Endothelial cell of umbilical vein (primary cell): ENCODE measurements around the gene LEAP2. TPM values are rescaled to one million over a fixed set of nuclear protein-coding genes. Genes with fewer than 3 reads are reported as not detected.

Experiments used
- BruUV-seq: library from RNA; stranded (reverse); fragments of 400-500 nt; replicated peaks from 2 replicates; lab custom pipeline; 2021; lab: Mats Ljungman, UMichigan
- CTCF ChIA-PET: fragments of 300-600, 350-600 bp; sonication (Branson Sonifier 250); formaldehyde crosslinking; loops from one replicate; lab custom pipeline; 2021; ENCODE audit warnings: antibody characterized with exemption, inconsistent platforms; lab: Charles Lee
- POLR2A ChIA-PET: fragments of 300-600, 350-600 bp; sonication (Branson Sonifier 250); formaldehyde crosslinking; loops from one replicate; lab custom pipeline; 2021; ENCODE audit warnings: antibody characterized with exemption, inconsistent platforms; lab: Charles Lee
- DNase-seq: peaks from one replicate; pipeline ENCODE4 v3.0.0-alpha.2; 2011; ENCODE audit warnings: low read depth, low spot score
- FAIRE-seq: peaks from 2 replicates; lab custom pipeline; 2011; peaks lifted over from hg19 to GRCh38; lab: Jason Lieb, UNC
- H2AFZ ChIP-seq: 2 replicates; pipeline ENCODE4 v1.6.0; 2012; ENCODE audit warnings: low read depth, low read length, control low read depth, inconsistent platforms
- H3K27ac ChIP-seq: 2 replicates; pipeline ENCODE4 v1.5.1; 2011; ENCODE audit warnings: low read depth, mild to moderate bottlenecking, control low read depth, low read length, moderate library complexity; ENCODE audit not compliant: insufficient read depth
- H3K27me3 ChIP-seq, 2 experiments: 2 replicates each; pipeline versions ENCODE4 v1.6.0 to v1.6.1; 2011; ENCODE audit warnings: low read length in 2 of 2, mixed read lengths in 1 of 2; ENCODE audit not compliant: control insufficient read depth in 2 of 2, insufficient read depth in 2 of 2
- H3K36me3 ChIP-seq, 2 experiments: 2 replicates in 1 of 2; 3 replicates in 1 of 2; pipeline ENCODE4 v1.5.1; 2011; ENCODE audit warnings: low read length in 2 of 2, mild to moderate bottlenecking in 1 of 2, moderate library complexity in 1 of 2; ENCODE audit not compliant: control insufficient read depth in 2 of 2, insufficient read depth in 2 of 2; ENCODE audit errors: extremely low read depth in 1 of 2
- H3K4me1 ChIP-seq: 3 replicates; pipeline ENCODE4 v1.5.1; 2011; ENCODE audit warnings: mild to moderate bottlenecking, low read length; ENCODE audit not compliant: control insufficient read depth, insufficient read depth; ENCODE audit errors: extremely low read depth
- H3K4me2 ChIP-seq: 2 replicates; pipeline ENCODE4 v1.6.1; 2011; ENCODE audit warnings: low read length, control low read depth, mixed read lengths; ENCODE audit not compliant: insufficient read depth
- H3K4me3 ChIP-seq, 3 experiments: fragments of 200-600 bp in 1 of 3; sonication (generic), shearing (Covaris generic) in 1 of 3; replicated peaks in 1 of 3; 2 replicates each; pipeline ENCODE4 v1.5.1; 2011 to 2016; ENCODE audit warnings: control low read depth in 3 of 3, low read length in 3 of 3, mild to moderate bottlenecking in 2 of 3, inconsistent platforms in 1 of 3, low read depth in 1 of 3, moderate library complexity in 1 of 3; ENCODE audit not compliant: insufficient read depth in 1 of 3
- H3K79me2 ChIP-seq: 2 replicates; pipeline ENCODE4 v1.6.0; 2012; ENCODE audit warnings: low read length, inconsistent platforms; ENCODE audit not compliant: control insufficient read depth, insufficient read depth
- H3K9ac ChIP-seq: replicated peaks from 2 replicates; pipeline ENCODE3; 2011; ENCODE audit warnings: low read length, control low read depth; ENCODE audit not compliant: insufficient read depth; ENCODE audit errors: extremely low read depth
- H3K9me1 ChIP-seq: replicated peaks from 3 replicates; pipeline ENCODE4 v1.6.0; 2011; ENCODE audit warnings: mild to moderate bottlenecking, low read length; ENCODE audit not compliant: control insufficient read depth, insufficient read depth; ENCODE audit errors: extremely low read depth
- H3K9me3 ChIP-seq: replicated peaks from 2 replicates; pipeline ENCODE4 v1.5.1; 2012; ENCODE audit warnings: low read length, inconsistent platforms; ENCODE audit not compliant: control insufficient read depth, insufficient read depth
- H4K20me1 ChIP-seq: replicated peaks from 2 replicates; pipeline ENCODE3; 2011; ENCODE audit warnings: mild to moderate bottlenecking, low read length; ENCODE audit not compliant: control insufficient read depth, insufficient read depth; ENCODE audit errors: extremely low read depth
- FOS ChIP-seq: IDR thresholded peaks from 2 replicates; pipeline ENCODE4 v1.6.1; 2011; ENCODE audit warnings: mild to moderate bottlenecking, low read length, moderate library complexity, borderline replicate concordance; ENCODE audit not compliant: insufficient read depth
- GATA2 ChIP-seq: IDR thresholded peaks from 2 replicates; pipeline ENCODE4 v1.7.0; 2011; ENCODE audit warnings: low read depth, mild to moderate bottlenecking, moderate library complexity, mixed read lengths, low read length; ENCODE audit not compliant: insufficient read length, insufficient read depth
- JUN ChIP-seq: IDR thresholded peaks from 2 replicates; pipeline ENCODE4 v1.6.1; 2011; ENCODE audit warnings: borderline replicate concordance, low read depth; ENCODE audit not compliant: insufficient read length, insufficient read depth
- dilution Hi-C: fragments of 300-500 bp; cut with MboI; formaldehyde crosslinking; loops from one replicate; pipeline ENCODE4 v1.15.0; 2019; ENCODE audit warnings: low sequenced_read_pairs; ENCODE audit not compliant: extremely low pct_ligation_motif_present
- intact Hi-C: fragments of 100-400 bp; cut with micrococcal nuclease; formaldehyde crosslinking; loops from one replicate; pipeline ENCODE4 v1.10.0; 2022
- polyA plus RNA-seq, 4 experiments: library from polyadenylated mRNA; depleted of rRNA in 3 of 4; stranded (reverse) in 3 of 4; unstranded in 1 of 4; fragments of >200 nt; gene quantifications; 2 replicates each; pipeline versions ENCODE4 v1.2.1 to v1.2.3, GENCODE V29; 2011 to 2012; ENCODE audit warnings: missing spikeins in 1 of 4
- total RNA-seq: library from RNA; stranded (reverse); gene quantifications from 2 replicates; pipeline ENCODE4 v1.2.3, GENCODE V29; 2021
- TF ChIP-seq, protein P1 (sequence below): IDR thresholded peaks from 2 replicates; pipeline ENCODE4 v1.6.1; 2011; ENCODE audit not compliant: insufficient read depth, insufficient read length

The LEAP2 gene
- total and polyA plus RNA-seq, 2 donors (not counting 3 experiments of a cell fraction or from before 2014, with no cell fraction given): 0.37 to 0.40 TPM

DNA sequence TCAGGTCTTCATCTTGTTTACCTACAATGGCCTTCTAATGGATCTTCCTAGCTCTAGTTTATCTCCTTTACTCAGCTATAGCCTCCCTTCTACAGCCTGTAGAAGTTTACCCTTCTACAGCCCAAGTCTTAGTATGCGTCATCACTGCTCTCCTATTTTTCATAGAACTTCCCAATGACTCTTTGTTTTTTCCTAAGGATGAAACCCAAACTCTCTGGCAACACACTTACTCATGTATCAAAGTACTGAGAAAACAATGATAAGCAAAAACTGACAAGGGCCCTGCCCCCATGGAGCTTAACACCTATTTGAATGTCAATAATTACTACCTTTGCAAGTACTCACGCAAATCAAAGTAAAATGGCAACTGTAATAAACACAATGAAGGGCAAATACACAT, 33.7 kb downstream of the LEAP2 start:
- peaks cover 23% of the 10 kb centered on the region for H3K4me1 ChIP-seq
- intact Hi-C loops: loop anchor here (5.0 kb wide), 1 partner anchor 120 kb away; the partner anchor contains the start of gene ZCCHC10
- H3K36me3 ChIP-seq: peaks cover 4 to 5% of the 10 kb centered on the region in 2 experiments
- no peaks in the 10 kb centered on the region for H3K9me3 ChIP-seq
- dilution Hi-C loops: no loop called here
- no peak overlapping the region for H3K9ac ChIP-seq
- no peaks in the 10 kb centered on the region for H3K27me3 ChIP-seq
- no peak overlapping the region for H2AFZ ChIP-seq
- no peaks in the 10 kb centered on the region for H3K9me1 ChIP-seq
- no TSS peak for BruUV-seq
- FAIRE-seq (peak; percentile 53), DNase-seq (peak; percentile 94)
- H4K20me1 ChIP-seq: peaks cover 3% of the 10 kb centered on the region
- ChIA-PET CTCF (interaction anchor here (2.7 kb wide), 1 partner anchor 24 kb away, joined by 14 read pairs; no protein-coding TSS in a partner anchor), POLR2A (no interaction called here)
- no peak overlapping the region for H3K4me3 ChIP-seq
- H3K27ac ChIP-seq: peak overlapping the region; percentile 39
- peak overlapping the region; percentile 23 for H3K4me2 ChIP-seq
- TF ChIP-seq, protein P1, sequence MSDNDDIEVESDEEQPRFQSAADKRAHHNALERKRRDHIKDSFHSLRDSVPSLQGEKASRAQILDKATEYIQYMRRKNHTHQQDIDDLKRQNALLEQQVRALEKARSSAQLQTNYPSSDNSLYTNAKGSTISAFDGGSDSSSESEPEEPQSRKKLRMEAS: no peak
- peak; percentile 72 for TF ChIP-seq FOS
- TF ChIP-seq GATA2: peak; percentile 72
- TF ChIP-seq JUN: peak; percentile 85
- H3K79me2 ChIP-seq: peaks cover 45% of the 10 kb centered on the region

DNA sequence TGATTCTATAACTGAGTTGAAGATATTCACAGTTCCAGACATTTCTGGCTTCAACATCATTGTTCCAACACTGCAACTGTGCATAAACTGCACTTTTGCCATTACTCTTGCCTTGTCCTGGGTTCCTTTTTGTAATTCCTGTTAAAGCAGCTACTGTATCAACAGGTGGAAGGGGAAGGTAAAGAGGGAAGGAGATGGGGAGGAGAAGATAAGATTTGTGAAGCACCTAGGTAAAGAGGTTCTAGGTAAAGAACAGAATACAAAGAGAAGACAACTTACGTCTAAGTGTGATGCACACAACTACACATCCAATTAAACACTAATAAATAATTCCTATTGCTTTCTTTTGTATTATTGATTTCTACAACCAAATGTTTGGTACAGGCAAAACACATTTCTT, 36.2 kb downstream of the LEAP2 start:
- H3K4me1 ChIP-seq: peaks cover 23% of the 10 kb centered on the region
- no peak overlapping the region for H3K27ac ChIP-seq
- no peaks in the 10 kb centered on the region for H3K27me3 ChIP-seq
- no peak for TF ChIP-seq JUN
- H3K4me2 ChIP-seq: no peak overlapping the region
- no peak overlapping the region for H2AFZ ChIP-seq
- no peak for FAIRE-seq
- DNase-seq: no peak
- peaks cover 0 to 9% of the 10 kb centered on the region in 2 experiments for H3K36me3 ChIP-seq
- no peaks in the 10 kb centered on the region for H3K9me1 ChIP-seq
- intact Hi-C loops: loop anchor here (5.0 kb wide), 1 partner anchor 118 kb away; the partner anchor contains the start of gene ZCCHC10
- no peaks in the 10 kb centered on the region for H4K20me1 ChIP-seq
- POLR2A ChIA-PET: no interaction called here
- CTCF ChIA-PET: interaction anchor here (1.7 kb wide), 1 partner anchor 9 kb away, joined by 4 read pairs; no protein-coding TSS in a partner anchor
- BruUV-seq: no TSS peak
- peaks cover 44% of the 10 kb centered on the region for H3K79me2 ChIP-seq
- H3K9me3 ChIP-seq: no peaks in the 10 kb centered on the region
- no peak overlapping the region for H3K9ac ChIP-seq
- H3K4me3 ChIP-seq: no peak overlapping the region
- dilution Hi-C loops: no loop called here
